HG02885 (cell line): Measurements from ENCODE around the gene KATNA1.
A peak's percentile ranks its signal among the peaks of the same experiment; 100 is the strongest.

Experiments used
- ATAC-seq: cut with Tn5 transposase; IDR thresholded peaks from one replicate; pipeline ENCODE4 v1.9.1; 2021; ENCODE audit warnings: mild to moderate bottlenecking; ENCODE audit not compliant: unreplicated experiment, poor library complexity

KATNA1 gene

GRCh38 chr6:149545258-149545753 is 103.2 kb downstream of the KATNA1 start:
- ATAC-seq: peak; percentile 1
